Cardiac muscle cell (in vitro differentiated cells and primary cell): ENCODE data around the gene CANX. TPM values are rescaled to one million over a fixed set of nuclear protein-coding genes. Genes with fewer than 3 reads are reported as not detected.

ENCODE experiments used
- DNase-seq, 2 donors: peaks; one replicate each; pipeline versions ENCODE4 v3.0.0 to v3.0.0-alpha.2; 2010 to 2017; ENCODE audit warnings: low read depth in 1 of 2, low spot score in 1 of 2
- H3K27ac ChIP-seq: fragments of 200-600 bp; sonication (generic); 2 replicates; pipeline ENCODE4 v1.5.1; 2016
- H3K27me3 ChIP-seq: fragments of 200-600 bp; sonication (generic); 2 replicates; pipeline ENCODE4 v1.6.0; 2016; ENCODE audit warnings: control low read depth
- H3K36me3 ChIP-seq: fragments of 200-600 bp; sonication (generic); 2 replicates; pipeline ENCODE4 v1.5.1; 2016; ENCODE audit warnings: control low read depth
- H3K4me1 ChIP-seq: fragments of 200-600 bp; sonication (generic); 2 replicates; pipeline ENCODE4 v1.8.1; 2017; ENCODE audit warnings: low read depth, mild to moderate bottlenecking, mixed run types
- H3K4me3 ChIP-seq: fragments of 200-600 bp; sonication (generic); 2 replicates; pipeline ENCODE4 v1.5.1; 2016; ENCODE audit warnings: mild to moderate bottlenecking
- H3K9me3 ChIP-seq: fragments of 200-600 bp; sonication (generic); 2 replicates; pipeline ENCODE4 v1.5.1; 2017; ENCODE audit warnings: low read depth, mild to moderate bottlenecking, control low read depth
- polyA plus RNA-seq: library from polyadenylated mRNA; unstranded; fragments of >200 nt; fragmentation: Nextera tagmentation; extraction: Ambion mirVana; gene quantifications from 2 replicates; pipeline ENCODE4 v1.2.1, GENCODE V29; 2016
- total RNA-seq: library from RNA; depleted of rRNA; stranded (reverse); fragments of >200 nt; gene quantifications from 2 replicates; pipeline ENCODE4 v1.2.3, GENCODE V29; 2016
- TF ChIP-seq, protein P1 (sequence below): IDR thresholded peaks from 2 replicates; pipeline ENCODE4 v1.5.1; 2012; ENCODE audit warnings: low read depth, mild to moderate bottlenecking, low read length

The CANX gene
- total and polyA plus RNA-seq, 2 experiments from 2014 or later, result 319 to 358 TPM

DNA sequence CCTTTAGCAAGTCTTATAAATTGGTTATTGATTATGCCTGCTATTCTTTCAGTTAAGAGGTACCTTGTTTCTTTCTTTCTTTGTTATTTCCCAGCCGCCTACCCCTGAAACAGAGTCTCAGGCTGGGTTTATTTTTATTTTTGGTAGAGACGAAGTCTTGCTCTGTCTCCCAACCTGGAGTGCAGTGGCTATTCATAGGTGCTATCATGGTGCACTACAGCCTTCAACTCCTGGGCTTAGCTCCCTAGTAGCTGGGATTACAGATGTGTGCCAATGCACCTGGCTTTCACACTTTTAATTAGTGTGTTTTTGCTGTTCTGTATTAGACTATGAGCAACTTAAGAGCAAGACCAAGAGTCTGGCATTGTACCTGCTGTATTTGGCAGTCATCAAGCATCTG, 48.1 kb downstream of the CANX start:
- H3K36me3 ChIP-seq, result no peaks in the 10 kb centered on the region
- H3K4me1 ChIP-seq, result peaks cover 9% of the 10 kb centered on the region
- no peak overlapping the region for H3K4me3 ChIP-seq
- no peak for DNase-seq
- no peaks in the 10 kb centered on the region for H3K9me3 ChIP-seq
- TF ChIP-seq, protein P1, sequence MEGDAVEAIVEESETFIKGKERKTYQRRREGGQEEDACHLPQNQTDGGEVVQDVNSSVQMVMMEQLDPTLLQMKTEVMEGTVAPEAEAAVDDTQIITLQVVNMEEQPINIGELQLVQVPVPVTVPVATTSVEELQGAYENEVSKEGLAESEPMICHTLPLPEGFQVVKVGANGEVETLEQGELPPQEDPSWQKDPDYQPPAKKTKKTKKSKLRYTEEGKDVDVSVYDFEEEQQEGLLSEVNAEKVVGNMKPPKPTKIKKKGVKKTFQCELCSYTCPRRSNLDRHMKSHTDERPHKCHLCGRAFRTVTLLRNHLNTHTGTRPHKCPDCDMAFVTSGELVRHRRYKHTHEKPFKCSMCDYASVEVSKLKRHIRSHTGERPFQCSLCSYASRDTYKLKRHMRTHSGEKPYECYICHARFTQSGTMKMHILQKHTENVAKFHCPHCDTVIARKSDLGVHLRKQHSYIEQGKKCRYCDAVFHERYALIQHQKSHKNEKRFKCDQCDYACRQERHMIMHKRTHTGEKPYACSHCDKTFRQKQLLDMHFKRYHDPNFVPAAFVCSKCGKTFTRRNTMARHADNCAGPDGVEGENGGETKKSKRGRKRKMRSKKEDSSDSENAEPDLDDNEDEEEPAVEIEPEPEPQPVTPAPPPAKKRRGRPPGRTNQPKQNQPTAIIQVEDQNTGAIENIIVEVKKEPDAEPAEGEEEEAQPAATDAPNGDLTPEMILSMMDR, result no peak
- peak overlapping the region; percentile 38 for H3K27ac ChIP-seq
- H3K27me3 ChIP-seq, result no peaks in the 10 kb centered on the region

DNA sequence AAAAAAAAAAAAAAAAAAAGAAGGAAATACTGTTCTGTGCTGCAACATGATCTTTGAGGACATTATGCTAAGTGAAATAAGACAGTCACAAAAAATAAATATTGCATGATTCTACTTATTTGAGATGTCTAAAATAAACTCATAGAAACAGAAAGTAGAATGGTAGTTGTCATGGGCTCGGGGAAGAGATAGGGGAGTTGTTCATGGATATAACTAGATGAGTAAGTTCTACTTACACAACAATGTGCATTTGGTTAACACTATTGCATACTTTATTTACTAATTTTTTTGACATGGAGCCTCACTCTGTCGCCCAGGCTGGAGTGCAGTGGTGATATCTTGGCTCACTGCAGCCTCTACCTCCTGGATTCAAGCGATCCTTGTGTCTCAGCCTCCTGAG, 49.0 kb downstream of the CANX start:
- no peaks in the 10 kb centered on the region for H3K36me3 ChIP-seq
- H3K9me3 ChIP-seq, result no peaks in the 10 kb centered on the region
- H3K4me3 ChIP-seq, result no peak overlapping the region
- peak in 1 of 2 donors; percentile 24 for DNase-seq
- H3K27me3 ChIP-seq, result no peaks in the 10 kb centered on the region
- TF ChIP-seq, protein P1, result no peak
- no peak overlapping the region for H3K27ac ChIP-seq
- H3K4me1 ChIP-seq, result peaks cover 9% of the 10 kb centered on the region

DNA sequence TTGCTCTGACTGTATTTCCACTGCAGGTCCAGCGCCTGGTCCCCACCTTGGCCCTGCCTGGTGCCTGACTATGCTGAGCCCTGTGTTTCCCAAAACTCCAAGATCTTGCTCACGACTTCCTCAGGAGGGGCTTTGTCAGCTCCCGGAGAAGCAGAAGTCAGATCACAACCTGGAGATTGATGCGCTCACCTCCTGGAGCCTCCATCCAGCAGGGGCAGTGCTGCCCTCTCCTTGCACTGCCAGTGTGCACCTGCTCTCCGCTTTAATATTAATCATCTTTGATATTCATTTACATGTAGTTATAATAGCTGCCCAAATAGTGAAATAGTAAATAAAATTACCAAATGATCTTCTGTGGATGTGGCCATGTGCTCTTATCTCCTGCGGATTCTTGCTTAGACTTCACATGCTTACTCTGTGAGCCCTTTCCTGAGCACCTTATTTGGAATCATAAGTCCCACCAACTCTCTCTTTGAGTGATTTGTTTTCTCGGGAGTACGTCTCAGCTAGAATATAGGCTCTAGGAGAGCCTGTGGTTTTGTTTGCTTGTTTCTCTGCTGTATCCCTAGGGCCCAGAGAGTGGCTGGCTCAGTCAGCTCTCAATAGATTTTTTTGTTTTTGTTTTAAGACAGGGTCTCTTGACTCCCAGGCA, 51.2 kb downstream of the CANX start:
- peaks cover 19% of the 10 kb centered on the region for H3K4me1 ChIP-seq
- H3K27me3 ChIP-seq, result no peaks in the 10 kb centered on the region
- DNase-seq, result no peak
- no peaks in the 10 kb centered on the region for H3K36me3 ChIP-seq
- TF ChIP-seq, protein P1, result no peak
- H3K4me3 ChIP-seq, result no peak overlapping the region
- no peaks in the 10 kb centered on the region for H3K9me3 ChIP-seq
- H3K27ac ChIP-seq, result peak overlapping the region; percentile 85

DNA sequence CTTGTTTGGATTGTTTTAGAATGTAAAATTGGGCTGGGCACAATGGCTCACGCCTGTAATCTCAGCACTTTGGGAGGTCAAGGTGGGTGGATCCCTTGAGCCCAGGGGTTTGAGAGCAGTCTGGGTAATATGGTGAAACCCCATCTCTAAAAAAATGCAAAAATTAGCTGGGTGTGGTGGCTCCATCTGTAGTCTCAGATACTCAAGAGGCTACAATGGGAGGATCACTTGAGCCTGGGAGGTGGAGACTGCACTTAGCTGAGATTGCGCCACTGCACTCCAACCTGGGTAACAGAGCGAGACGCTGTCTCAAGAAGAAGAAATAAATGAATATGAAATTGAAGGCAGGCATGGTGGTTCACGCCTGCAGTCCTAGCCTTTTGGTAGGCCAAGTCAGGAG, 55.2 kb downstream of the CANX start:
- Histone ChIP-seq H3K27ac (peak overlapping the region; percentile 95), H3K4me1 (peaks cover 43% of the 10 kb centered on the region), H3K9me3 (no peaks in the 10 kb centered on the region), H3K27me3 (no peaks in the 10 kb centered on the region), H3K36me3 (no peaks in the 10 kb centered on the region), H3K4me3 (no peak overlapping the region)
- TF ChIP-seq, protein P1, result no peak
- no peak for DNase-seq

DNA sequence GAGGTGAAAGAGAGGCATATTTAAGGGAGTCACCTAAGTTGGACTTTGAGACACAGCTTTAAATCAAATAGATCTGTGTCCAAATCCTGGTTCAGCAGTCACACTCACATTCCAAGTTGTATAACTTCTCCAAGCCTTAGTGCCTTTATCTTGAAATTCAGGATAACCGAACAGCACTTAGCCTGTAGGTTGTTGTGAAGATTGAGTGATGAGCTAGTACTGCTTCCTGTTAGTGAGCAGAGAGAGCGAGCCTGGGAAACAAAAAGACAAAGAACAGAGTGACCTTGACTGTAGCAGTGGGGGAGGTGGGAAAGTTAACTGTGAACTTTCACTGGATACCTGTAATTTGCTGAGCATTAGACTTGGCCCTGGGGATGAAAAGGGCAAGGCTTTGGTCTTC, 56.3 kb downstream of the CANX start:
- DNase-seq, result peak; percentile 33 to 88
- Histone ChIP-seq H3K4me3 (no peak overlapping the region), H3K27ac (peak overlapping the region; percentile 95), H3K9me3 (no peaks in the 10 kb centered on the region), H3K27me3 (no peaks in the 10 kb centered on the region), H3K36me3 (no peaks in the 10 kb centered on the region), H3K4me1 (peaks cover 48% of the 10 kb centered on the region)
- TF ChIP-seq, protein P1, result no peak
